Endothelial cell of umbilical vein (primary cell): ENCODE data around the gene MEA1.

Source experiments
- EZH2 ChIP-seq: IDR thresholded peaks from 2 replicates; pipeline ENCODE4 v1.6.1; 2012; ENCODE audit warnings: borderline replicate concordance, low read depth, mild to moderate bottlenecking, moderate library complexity, low read length, inconsistent platforms; ENCODE audit not compliant: severe bottlenecking
- GATA2 ChIP-seq: IDR thresholded peaks from 2 replicates; pipeline ENCODE4 v1.7.0; 2011; ENCODE audit warnings: low read depth, mild to moderate bottlenecking, moderate library complexity, mixed read lengths, low read length; ENCODE audit not compliant: insufficient read length, insufficient read depth
- POLR2A ChIP-seq: IDR thresholded peaks from 2 replicates; pipeline ENCODE4 v1.6.1; 2012; ENCODE audit warnings: low read depth, mild to moderate bottlenecking, control low read depth, low read length
- POLR2AphosphoS5 ChIP-seq: IDR thresholded peaks from 2 replicates; pipeline ENCODE4 v1.6.1; 2012; ENCODE audit warnings: low read depth, mild to moderate bottlenecking, control low read depth, low read length, moderate library complexity; ENCODE audit not compliant: insufficient read depth
- TF ChIP-seq, protein P1 (sequence below), 2 donors: IDR thresholded peaks; 1 replicate in 1 of 2; 2 replicates in 1 of 2; pipeline ENCODE4 v1.5.1; 2011; ENCODE audit warnings: low read length in 2 of 2, mild to moderate bottlenecking in 2 of 2, moderate library complexity in 2 of 2, control low read depth in 1 of 2, inconsistent platforms in 1 of 2, low read depth in 1 of 2; ENCODE audit not compliant: insufficient read depth in 1 of 2; ENCODE audit errors: extremely low read depth in 1 of 2

DNA sequence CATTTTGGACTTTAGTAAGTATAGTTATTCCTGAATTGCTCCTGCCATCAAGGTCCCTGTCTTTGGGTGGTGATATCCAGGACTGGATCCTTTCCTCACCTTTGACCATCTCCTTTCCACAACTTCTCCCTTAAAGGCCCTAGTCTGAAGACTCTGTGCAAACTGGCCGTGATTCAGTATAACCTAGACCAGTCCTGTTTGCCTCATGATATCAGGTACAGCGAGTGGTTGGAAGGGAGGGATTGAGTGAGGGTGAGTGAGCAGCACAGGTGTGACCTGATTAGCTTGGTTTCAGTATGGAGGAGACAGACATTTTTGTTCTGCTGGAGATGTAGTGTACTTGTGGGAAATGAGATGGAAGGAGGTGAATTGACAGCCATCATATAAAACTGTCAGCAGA, 5.4 kb upstream of the MEA1 start:
- TF ChIP-seq, protein P1, sequence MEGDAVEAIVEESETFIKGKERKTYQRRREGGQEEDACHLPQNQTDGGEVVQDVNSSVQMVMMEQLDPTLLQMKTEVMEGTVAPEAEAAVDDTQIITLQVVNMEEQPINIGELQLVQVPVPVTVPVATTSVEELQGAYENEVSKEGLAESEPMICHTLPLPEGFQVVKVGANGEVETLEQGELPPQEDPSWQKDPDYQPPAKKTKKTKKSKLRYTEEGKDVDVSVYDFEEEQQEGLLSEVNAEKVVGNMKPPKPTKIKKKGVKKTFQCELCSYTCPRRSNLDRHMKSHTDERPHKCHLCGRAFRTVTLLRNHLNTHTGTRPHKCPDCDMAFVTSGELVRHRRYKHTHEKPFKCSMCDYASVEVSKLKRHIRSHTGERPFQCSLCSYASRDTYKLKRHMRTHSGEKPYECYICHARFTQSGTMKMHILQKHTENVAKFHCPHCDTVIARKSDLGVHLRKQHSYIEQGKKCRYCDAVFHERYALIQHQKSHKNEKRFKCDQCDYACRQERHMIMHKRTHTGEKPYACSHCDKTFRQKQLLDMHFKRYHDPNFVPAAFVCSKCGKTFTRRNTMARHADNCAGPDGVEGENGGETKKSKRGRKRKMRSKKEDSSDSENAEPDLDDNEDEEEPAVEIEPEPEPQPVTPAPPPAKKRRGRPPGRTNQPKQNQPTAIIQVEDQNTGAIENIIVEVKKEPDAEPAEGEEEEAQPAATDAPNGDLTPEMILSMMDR (IDR thresholded peaks at IDR 0.05; ENCODE audit: extremely low read depth in 1 of 2, insufficient read depth in 1 of 2, low read depth in 1 of 2, low read length in 2 of 2), result no peak
- no peak for TF ChIP-seq GATA2
- no peak for TF ChIP-seq POLR2A
- TF ChIP-seq POLR2AphosphoS5, result no peak
- no peak for TF ChIP-seq EZH2
